ENCODE results near the gene PLAU. TPM values are rescaled to one million over a fixed set of nuclear protein-coding genes. Genes with fewer than 3 reads are reported as not detected.

PLAU gene
- total and polyA plus RNA-seq, 2 experiments from 2014 or later, result 13.3 to 17.5 TPM

- no peak for TF ChIP-seq ZNF331 (CRISPR knock-in tag; IDR thresholded peaks at IDR 0.05; ENCODE audit: low read depth)
- TF ChIP-seq, protein P1, sequence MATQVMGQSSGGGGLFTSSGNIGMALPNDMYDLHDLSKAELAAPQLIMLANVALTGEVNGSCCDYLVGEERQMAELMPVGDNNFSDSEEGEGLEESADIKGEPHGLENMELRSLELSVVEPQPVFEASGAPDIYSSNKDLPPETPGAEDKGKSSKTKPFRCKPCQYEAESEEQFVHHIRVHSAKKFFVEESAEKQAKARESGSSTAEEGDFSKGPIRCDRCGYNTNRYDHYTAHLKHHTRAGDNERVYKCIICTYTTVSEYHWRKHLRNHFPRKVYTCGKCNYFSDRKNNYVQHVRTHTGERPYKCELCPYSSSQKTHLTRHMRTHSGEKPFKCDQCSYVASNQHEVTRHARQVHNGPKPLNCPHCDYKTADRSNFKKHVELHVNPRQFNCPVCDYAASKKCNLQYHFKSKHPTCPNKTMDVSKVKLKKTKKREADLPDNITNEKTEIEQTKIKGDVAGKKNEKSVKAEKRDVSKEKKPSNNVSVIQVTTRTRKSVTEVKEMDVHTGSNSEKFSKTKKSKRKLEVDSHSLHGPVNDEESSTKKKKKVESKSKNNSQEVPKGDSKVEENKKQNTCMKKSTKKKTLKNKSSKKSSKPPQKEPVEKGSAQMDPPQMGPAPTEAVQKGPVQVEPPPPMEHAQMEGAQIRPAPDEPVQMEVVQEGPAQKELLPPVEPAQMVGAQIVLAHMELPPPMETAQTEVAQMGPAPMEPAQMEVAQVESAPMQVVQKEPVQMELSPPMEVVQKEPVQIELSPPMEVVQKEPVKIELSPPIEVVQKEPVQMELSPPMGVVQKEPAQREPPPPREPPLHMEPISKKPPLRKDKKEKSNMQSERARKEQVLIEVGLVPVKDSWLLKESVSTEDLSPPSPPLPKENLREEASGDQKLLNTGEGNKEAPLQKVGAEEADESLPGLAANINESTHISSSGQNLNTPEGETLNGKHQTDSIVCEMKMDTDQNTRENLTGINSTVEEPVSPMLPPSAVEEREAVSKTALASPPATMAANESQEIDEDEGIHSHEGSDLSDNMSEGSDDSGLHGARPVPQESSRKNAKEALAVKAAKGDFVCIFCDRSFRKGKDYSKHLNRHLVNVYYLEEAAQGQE (IDR thresholded peaks at IDR 0.05; ENCODE audit: unreplicated experiment), result no peak
These were observed 21.1 kb downstream of the PLAU start (continued) for GRCh38 chr10:73931767-73932619.

GRCh38 chr10:73932620-73933112 is 21.7 kb downstream of the PLAU start:
- TF ChIP-seq STAT1 (IDR thresholded peaks at IDR 0.05; ENCODE audit: unreplicated experiment) (no peak), CREB1 (CRISPR knock-in tag; IDR thresholded peaks at IDR 0.05; ENCODE audit: low read depth) (no peak), NANOG (IDR thresholded peaks at IDR 0.05; ENCODE audit: borderline replicate concordance) (no peak), ZNF331 (CRISPR knock-in tag; IDR thresholded peaks at IDR 0.05; ENCODE audit: low read depth) (no peak), ZNF462 (CRISPR knock-in tag; IDR thresholded peaks at IDR 0.05) (no peak), ETS1 (IDR thresholded peaks at IDR 0.05) (no peak)
- TF ChIP-seq, protein P2, sequence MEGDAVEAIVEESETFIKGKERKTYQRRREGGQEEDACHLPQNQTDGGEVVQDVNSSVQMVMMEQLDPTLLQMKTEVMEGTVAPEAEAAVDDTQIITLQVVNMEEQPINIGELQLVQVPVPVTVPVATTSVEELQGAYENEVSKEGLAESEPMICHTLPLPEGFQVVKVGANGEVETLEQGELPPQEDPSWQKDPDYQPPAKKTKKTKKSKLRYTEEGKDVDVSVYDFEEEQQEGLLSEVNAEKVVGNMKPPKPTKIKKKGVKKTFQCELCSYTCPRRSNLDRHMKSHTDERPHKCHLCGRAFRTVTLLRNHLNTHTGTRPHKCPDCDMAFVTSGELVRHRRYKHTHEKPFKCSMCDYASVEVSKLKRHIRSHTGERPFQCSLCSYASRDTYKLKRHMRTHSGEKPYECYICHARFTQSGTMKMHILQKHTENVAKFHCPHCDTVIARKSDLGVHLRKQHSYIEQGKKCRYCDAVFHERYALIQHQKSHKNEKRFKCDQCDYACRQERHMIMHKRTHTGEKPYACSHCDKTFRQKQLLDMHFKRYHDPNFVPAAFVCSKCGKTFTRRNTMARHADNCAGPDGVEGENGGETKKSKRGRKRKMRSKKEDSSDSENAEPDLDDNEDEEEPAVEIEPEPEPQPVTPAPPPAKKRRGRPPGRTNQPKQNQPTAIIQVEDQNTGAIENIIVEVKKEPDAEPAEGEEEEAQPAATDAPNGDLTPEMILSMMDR (conservative IDR thresholded peaks at IDR 0.05; ENCODE audit: low read depth in 2 of 2), result no peak
- H3K27me3 Mint-ChIP-seq (ENCODE audit: insufficient read depth, low read depth, poor library complexity), result peaks cover 11% of the 10 kb centered on the region
- H3K4me1 Mint-ChIP-seq, result peaks cover 19% of the 10 kb centered on the region
- no peaks in the 10 kb centered on the region for H3K36me3 Mint-ChIP-seq (ENCODE audit: low read depth)
- Histone ChIP-seq H3K27me3 (ENCODE audit: insufficient read depth) (no peaks in the 10 kb centered on the region), H4K20me1 (replicated peaks; ENCODE audit: insufficient read depth) (no peaks in the 10 kb centered on the region), H3K27ac (ENCODE audit: low read depth) (no peak overlapping the region), H3K9me2 (ENCODE audit: insufficient read depth) (0 out of 2 replicates have a peak, but pooled peaks cover 4% of the 10 kb centered on the region), H3K36me3 (ENCODE audit: insufficient read depth) (no peaks in the 10 kb centered on the region; the same call in 1 of the 2 replicates), H3F3A (replicated peaks; ENCODE audit: low read depth) (no peaks in the 10 kb centered on the region), H2AFZ (peak overlapping the region; percentile 88), H3K79me2 (replicated peaks; ENCODE audit: insufficient read depth) (no peaks in the 10 kb centered on the region), H3K4me1 (ENCODE audit: insufficient read depth) (peaks cover 6% of the 10 kb centered on the region), H3K4me3 (no peak overlapping the region), H3K4me2 (peak overlapping the region; percentile 68)
- H3K4me3 Mint-ChIP-seq, result no peak overlapping the region; the same call in 2 of the 3 replicates
- peak overlapping the region; percentile 93 for H3K27ac Mint-ChIP-seq
- DNase-seq (ENCODE audit: low spot score) (no peak), ATAC-seq (no peak; the same call in 2 of the 3 replicates)
- H3K9me3 Mint-ChIP-seq, result no peaks in the 10 kb centered on the region
